H9 (cell line): ENCODE data around the gene TBX3. TPM values are rescaled to one million over a fixed set of nuclear protein-coding genes. Genes with fewer than 3 reads are reported as not detected.

ENCODE experiments used
- DNase-seq: peaks from one replicate; pipeline ENCODE4 v3.0.0-alpha.2; 2017
- H2AFZ ChIP-seq: one replicate; pipeline ENCODE4 v1.6.1; 2013; ENCODE audit warnings: mild to moderate bottlenecking, low read length, control low read depth, moderate library complexity
- H2AK5ac ChIP-seq: 2 replicates; pipeline ENCODE4 v1.6.1; 2013; ENCODE audit warnings: low read length, control low read depth, mixed read lengths; ENCODE audit not compliant: insufficient read length
- H2BK120ac ChIP-seq: one replicate; pipeline ENCODE4 v1.6.1; 2013; ENCODE audit warnings: low read depth, mild to moderate bottlenecking, low read length, control low read depth, inconsistent platforms; ENCODE audit not compliant: poor library complexity, severe bottlenecking
- H2BK12ac ChIP-seq: 2 replicates; pipeline ENCODE4 v1.6.1; 2013; ENCODE audit warnings: low read length, control low read depth, mixed read lengths, low read depth; ENCODE audit not compliant: insufficient read length
- H2BK15ac ChIP-seq: 2 replicates; pipeline ENCODE4 v1.6.1; 2013; ENCODE audit warnings: low read depth, low read length, control low read depth
- H2BK20ac ChIP-seq: one replicate; pipeline ENCODE4 v1.6.1; 2013; ENCODE audit warnings: low read depth, mild to moderate bottlenecking, low read length, control low read depth, inconsistent platforms; ENCODE audit not compliant: poor library complexity, severe bottlenecking
- H2BK5ac ChIP-seq: 2 replicates; pipeline ENCODE4 v1.6.1; 2013; ENCODE audit warnings: low read length, control low read depth, mixed read lengths; ENCODE audit not compliant: insufficient read length
- H3K14ac ChIP-seq: 2 replicates; pipeline ENCODE4 v1.6.1; 2013; ENCODE audit warnings: low read length, control low read depth; ENCODE audit not compliant: insufficient read depth
- H3K18ac ChIP-seq: 2 replicates; pipeline ENCODE4 v1.6.1; 2013; ENCODE audit warnings: low read depth, mild to moderate bottlenecking, mixed read lengths, low read length, control low read depth; ENCODE audit not compliant: insufficient read length
- H3K23ac ChIP-seq: 2 replicates; pipeline ENCODE4 v1.6.1; 2013; ENCODE audit warnings: low read length, control low read depth, mixed read lengths, low read depth; ENCODE audit not compliant: insufficient read length
- H3K23me2 ChIP-seq: 2 replicates; pipeline ENCODE4 v1.6.1; 2013; ENCODE audit warnings: low read depth, mild to moderate bottlenecking, mixed read lengths, low read length, control low read depth; ENCODE audit not compliant: insufficient read length, poor library complexity, severe bottlenecking
- H3K27ac ChIP-seq: 2 replicates; pipeline ENCODE4 v1.5.1; 2013; ENCODE audit warnings: low read length, control low read depth, mixed read lengths, low read depth; ENCODE audit not compliant: insufficient read length
- H3K27me3 ChIP-seq: 2 replicates; pipeline ENCODE4 v1.6.1; 2013; ENCODE audit warnings: low read length, control low read depth, inconsistent platforms; ENCODE audit not compliant: insufficient read depth
- H3K4ac ChIP-seq: 2 replicates; pipeline ENCODE4 v1.6.1; 2013; ENCODE audit warnings: low read depth, mild to moderate bottlenecking, control low read depth, inconsistent platforms, low read length, moderate library complexity
- H3K4me1 ChIP-seq: 2 replicates; pipeline ENCODE4 v1.6.1; 2013; ENCODE audit warnings: low read length, control low read depth, inconsistent platforms; ENCODE audit not compliant: insufficient read depth
- H3K4me2 ChIP-seq: 2 replicates; pipeline ENCODE4 v1.6.1; 2013; ENCODE audit warnings: low read length, control low read depth, mixed read lengths; ENCODE audit not compliant: insufficient read length, insufficient read depth
- H3K56ac ChIP-seq: 2 replicates; pipeline ENCODE4 v1.6.1; 2013; ENCODE audit warnings: low read depth, mild to moderate bottlenecking, mixed read lengths, low read length, control low read depth; ENCODE audit not compliant: insufficient read length
- H3K79me1 ChIP-seq: 2 replicates; pipeline ENCODE4 v1.6.1; 2013; ENCODE audit warnings: low read depth, mild to moderate bottlenecking, moderate library complexity, low read length, control low read depth, inconsistent platforms; ENCODE audit not compliant: insufficient read depth, poor library complexity, severe bottlenecking
- H3K79me2 ChIP-seq: 2 replicates; pipeline ENCODE4 v1.6.1; 2013; ENCODE audit warnings: low read length, control low read depth, inconsistent platforms; ENCODE audit not compliant: insufficient read depth
- H3K9ac ChIP-seq: 2 replicates; pipeline ENCODE4 v1.6.1; 2013; ENCODE audit warnings: low read length, control low read depth, mixed read lengths; ENCODE audit not compliant: insufficient read length; ENCODE audit errors: extremely low read depth
- H3K9me3 ChIP-seq: one replicate; pipeline ENCODE4 v1.6.1; 2013; ENCODE audit warnings: low read depth, low read length, inconsistent platforms; ENCODE audit not compliant: control insufficient read depth
- H3T11ph ChIP-seq: one replicate; pipeline ENCODE4 v1.6.1; 2013; ENCODE audit warnings: mild to moderate bottlenecking, low read length, control low read depth, inconsistent platforms
- H4K20me1 ChIP-seq: one replicate; pipeline ENCODE4 v1.6.1; 2013; ENCODE audit not compliant: control insufficient read depth, insufficient read length, insufficient read depth
- H4K5ac ChIP-seq: 2 replicates; pipeline ENCODE4 v1.6.1; 2013; ENCODE audit warnings: low read depth, mild to moderate bottlenecking, mixed read lengths, low read length, control low read depth; ENCODE audit not compliant: insufficient read length
- H4K8ac ChIP-seq: replicated peaks from 2 replicates; pipeline ENCODE4 v1.6.1; 2013; ENCODE audit warnings: low read length, control low read depth, mixed read lengths, low read depth; ENCODE audit not compliant: insufficient read length
- H4K91ac ChIP-seq: 2 replicates; pipeline ENCODE4 v1.6.1; 2013; ENCODE audit warnings: low read depth, mild to moderate bottlenecking, moderate library complexity, mixed read lengths, low read length, control low read depth; ENCODE audit not compliant: insufficient read length
- H3K27ac Mint-ChIP-seq, 3 experiments: 2 replicates in 2 of 3; 3 replicates in 1 of 3; pipeline ENCODE4 v1.8.0; 2020 to 2021; ENCODE audit warnings: mixed read lengths in 3 of 3, mild to moderate bottlenecking in 1 of 3, moderate library complexity in 1 of 3
- H3K27me3 Mint-ChIP-seq: 2 replicates; pipeline ENCODE4 v1.8.0; 2021; ENCODE audit warnings: low read depth, mild to moderate bottlenecking, moderate library complexity, mixed read lengths
- H3K36me3 Mint-ChIP-seq, 3 experiments: 2 replicates in 2 of 3; 3 replicates in 1 of 3; pipeline ENCODE4 v1.8.0; 2020 to 2021; ENCODE audit warnings: low read depth in 3 of 3, mixed read lengths in 3 of 3; ENCODE audit not compliant: insufficient read depth in 1 of 3
- H3K4me1 Mint-ChIP-seq, 2 experiments: 2 replicates each; pipeline ENCODE4 v1.8.0; 2020; ENCODE audit warnings: mixed read lengths in 2 of 2
- H3K4me3 Mint-ChIP-seq, 2 experiments: 2 replicates in 1 of 2; 3 replicates in 1 of 2; pipeline ENCODE4 v1.8.0; 2020 to 2021; ENCODE audit warnings: mild to moderate bottlenecking in 2 of 2, mixed read lengths in 2 of 2, moderate library complexity in 1 of 2
- H3K9me3 Mint-ChIP-seq, 2 experiments: 2 replicates in 1 of 2; 3 replicates in 1 of 2; pipeline ENCODE4 v1.8.0; 2020; ENCODE audit warnings: mild to moderate bottlenecking in 2 of 2, mixed read lengths in 2 of 2, moderate library complexity in 1 of 2
- WGBS: extraction: QIAGEN DNeasy Blood & Tissue Kit; methylation state at CpG from one replicate; pipeline ENCODE4 v1.1.7; 2013; ENCODE audit warnings: missing lambda C conversion rate, low lambda C conversion rate, mixed read lengths; ENCODE audit not compliant: insufficient read length; ENCODE audit errors: extremely low coverage; 5-methylcytosine and 5-hydroxymethylcytosine counted together
- total RNA-seq: library from RNA; stranded (reverse); gene quantifications from 2 replicates; pipeline ENCODE4 v1.2.1, GENCODE V29; 2021
- TF ChIP-seq, protein P1 (sequence below): fragments of 200-600 bp; sonication (generic); conservative IDR thresholded peaks from 3 replicates; pipeline ENCODE4 v1.8.0; 2021; ENCODE audit warnings: antibody characterized with exemption, mild to moderate bottlenecking

The TBX3 gene
- total RNA-seq, 1 experiment from 2014 or later = 0.04 TPM

DNA sequence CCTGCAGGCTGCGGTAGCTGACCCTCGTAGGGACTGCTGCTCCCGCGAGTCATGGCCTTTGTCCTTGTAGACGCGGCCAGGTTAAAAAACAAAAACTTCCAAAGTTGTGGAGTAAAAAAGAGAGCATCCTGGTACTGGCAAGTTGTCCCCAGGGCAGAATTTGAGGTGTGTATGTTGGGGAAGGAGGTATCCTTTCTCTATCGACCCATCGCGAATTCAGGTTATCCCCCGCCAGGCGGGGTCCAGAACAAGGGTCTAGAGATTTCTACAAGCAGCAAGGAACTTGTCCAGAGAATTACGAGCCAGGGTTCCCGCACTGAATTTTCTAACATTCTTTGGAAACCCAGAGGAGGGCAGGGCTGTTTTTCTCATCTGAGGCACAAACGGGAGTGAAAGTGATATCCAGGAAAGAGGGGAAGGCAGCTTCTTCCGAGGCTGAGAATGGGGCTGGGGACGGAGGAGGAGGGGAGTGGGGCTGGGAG lies 16.3 kb downstream of the TBX3 start:
- H3K14ac ChIP-seq = no peak overlapping the region
- H3T11ph ChIP-seq = no peak overlapping the region
- no peaks in the 10 kb centered on the region for H3K36me3 Mint-ChIP-seq
- no peak overlapping the region for H2BK120ac ChIP-seq
- TF ChIP-seq, protein P1, sequence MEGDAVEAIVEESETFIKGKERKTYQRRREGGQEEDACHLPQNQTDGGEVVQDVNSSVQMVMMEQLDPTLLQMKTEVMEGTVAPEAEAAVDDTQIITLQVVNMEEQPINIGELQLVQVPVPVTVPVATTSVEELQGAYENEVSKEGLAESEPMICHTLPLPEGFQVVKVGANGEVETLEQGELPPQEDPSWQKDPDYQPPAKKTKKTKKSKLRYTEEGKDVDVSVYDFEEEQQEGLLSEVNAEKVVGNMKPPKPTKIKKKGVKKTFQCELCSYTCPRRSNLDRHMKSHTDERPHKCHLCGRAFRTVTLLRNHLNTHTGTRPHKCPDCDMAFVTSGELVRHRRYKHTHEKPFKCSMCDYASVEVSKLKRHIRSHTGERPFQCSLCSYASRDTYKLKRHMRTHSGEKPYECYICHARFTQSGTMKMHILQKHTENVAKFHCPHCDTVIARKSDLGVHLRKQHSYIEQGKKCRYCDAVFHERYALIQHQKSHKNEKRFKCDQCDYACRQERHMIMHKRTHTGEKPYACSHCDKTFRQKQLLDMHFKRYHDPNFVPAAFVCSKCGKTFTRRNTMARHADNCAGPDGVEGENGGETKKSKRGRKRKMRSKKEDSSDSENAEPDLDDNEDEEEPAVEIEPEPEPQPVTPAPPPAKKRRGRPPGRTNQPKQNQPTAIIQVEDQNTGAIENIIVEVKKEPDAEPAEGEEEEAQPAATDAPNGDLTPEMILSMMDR = no peak
- peaks cover 0 to 2% of the 10 kb centered on the region in 2 experiments; a peak in 2 of 5 replicates for H3K9me3 Mint-ChIP-seq
- H4K91ac ChIP-seq = no peak overlapping the region
- H3K27ac Mint-ChIP-seq = no peak overlapping the region
- no peaks in the 10 kb centered on the region for H3K79me1 ChIP-seq
- no peak overlapping the region for H4K5ac ChIP-seq
- no peak for DNase-seq
- H2BK12ac ChIP-seq = no peak overlapping the region
- no peak overlapping the region for H3K18ac ChIP-seq
- no peaks in the 10 kb centered on the region for H3K9me3 ChIP-seq
- no peak overlapping the region for H4K8ac ChIP-seq
- H3K27me3 ChIP-seq = peaks cover 85% of the 10 kb centered on the region
- H3K9ac ChIP-seq = no peak overlapping the region
- H3K27ac ChIP-seq = no peak overlapping the region
- H3K4me1 ChIP-seq = peaks cover 6% of the 10 kb centered on the region; the same call in 1 of the 2 replicates
- H2BK5ac ChIP-seq = no peak overlapping the region
- no peaks in the 10 kb centered on the region for H4K20me1 ChIP-seq
- no peak overlapping the region for H3K56ac ChIP-seq
- H3K4me3 Mint-ChIP-seq = peak overlapping the region; percentile 53 to 79
- H2AK5ac ChIP-seq = no peak overlapping the region
- no peak overlapping the region for H2BK20ac ChIP-seq
- peaks cover 22% of the 10 kb centered on the region for H3K23me2 ChIP-seq
- H3K27me3 Mint-ChIP-seq = peaks cover 100% of the 10 kb centered on the region
- H2AFZ ChIP-seq = no peak overlapping the region
- WGBS = no CpG with 5 or more reads among the region's 16 CpGs
- H3K23ac ChIP-seq = no peak overlapping the region
- no peak overlapping the region for H3K4ac ChIP-seq
- no peaks in the 10 kb centered on the region for H3K79me2 ChIP-seq
- H3K4me1 Mint-ChIP-seq = peaks cover 32 to 70% of the 10 kb centered on the region in 2 experiments
- no peak overlapping the region for H2BK15ac ChIP-seq
- H3K4me2 ChIP-seq = peak overlapping the region; percentile 56
